Activated CD8-positive, alpha-beta memory T cell treated with anti-CD3 and anti-CD28 coated beads, Interleukin-2, amount 10 ng/mL, durations not matched to agents 7 days and 5 days (primary cell): ENCODE results near the gene INAFM2. TPM values are rescaled to one million over a fixed set of nuclear protein-coding genes. Genes with fewer than 3 reads are reported as not detected.

Experiments used
- ATAC-seq: fragments of 150-1000 bp; cut with Tn5 transposase; one replicate; pipeline ENCODE4 v1.10.0; 2021; ENCODE audit warnings: moderate library complexity
- CTCF ChIA-PET: fragments of 350-600 bp; sonication (Branson Sonifier 250); formaldehyde crosslinking; loops from one replicate; lab custom pipeline; 2021; ENCODE audit warnings: antibody characterized with exemption; lab: Charles Lee
- DNase-seq: peaks from one replicate; pipeline ENCODE4 v3.0.0-alpha.2; 2020
- H3K27ac Mint-ChIP-seq: one replicate; pipeline ENCODE4 v1.8.0; 2021; ENCODE audit warnings: mild to moderate bottlenecking, mixed read lengths
- H3K27me3 Mint-ChIP-seq: one replicate; pipeline ENCODE4 v1.8.0; 2021; ENCODE audit warnings: mixed read lengths
- H3K36me3 Mint-ChIP-seq: one replicate; pipeline ENCODE4 v1.8.0; 2021; ENCODE audit warnings: mild to moderate bottlenecking, mixed read lengths
- H3K4me1 Mint-ChIP-seq: one replicate; pipeline ENCODE4 v1.8.0; 2021; ENCODE audit warnings: mixed read lengths
- H3K4me3 Mint-ChIP-seq: one replicate; pipeline ENCODE4 v1.8.0; 2021; ENCODE audit warnings: mild to moderate bottlenecking, moderate library complexity, mixed read lengths
- H3K9me3 Mint-ChIP-seq: one replicate; pipeline ENCODE4 v1.8.0; 2022; ENCODE audit warnings: low read depth, mixed read lengths
- total RNA-seq, 2 experiments: library from RNA; stranded (reverse); gene quantifications; one replicate each; pipeline ENCODE4 v1.2.3, GENCODE V29; 2021

INAFM2 gene
- total RNA-seq, 2 experiments from 2014 or later: 4.9 to 10.2 TPM

DNA sequence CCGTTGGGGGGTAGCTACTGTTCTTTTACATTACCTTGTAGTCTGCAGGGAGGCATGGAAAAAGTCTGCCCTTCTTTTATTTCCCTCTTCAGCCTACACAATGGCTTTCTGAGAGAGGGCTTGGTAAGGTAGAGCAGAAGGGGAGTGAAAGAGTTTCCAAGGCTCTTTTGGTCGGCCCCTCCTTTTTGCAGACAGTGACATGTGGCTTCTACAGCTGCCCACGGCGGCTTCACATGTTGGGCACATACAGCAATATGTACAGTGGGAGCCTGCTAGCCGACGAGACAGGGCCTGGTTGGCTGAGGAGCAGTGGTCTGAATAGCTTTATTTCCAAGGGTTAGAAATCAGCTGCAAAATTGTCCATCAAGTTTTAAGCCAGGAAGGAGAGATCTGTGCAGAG lies 4.0 kb downstream of the INAFM2 start:
- no peak for DNase-seq

DNA sequence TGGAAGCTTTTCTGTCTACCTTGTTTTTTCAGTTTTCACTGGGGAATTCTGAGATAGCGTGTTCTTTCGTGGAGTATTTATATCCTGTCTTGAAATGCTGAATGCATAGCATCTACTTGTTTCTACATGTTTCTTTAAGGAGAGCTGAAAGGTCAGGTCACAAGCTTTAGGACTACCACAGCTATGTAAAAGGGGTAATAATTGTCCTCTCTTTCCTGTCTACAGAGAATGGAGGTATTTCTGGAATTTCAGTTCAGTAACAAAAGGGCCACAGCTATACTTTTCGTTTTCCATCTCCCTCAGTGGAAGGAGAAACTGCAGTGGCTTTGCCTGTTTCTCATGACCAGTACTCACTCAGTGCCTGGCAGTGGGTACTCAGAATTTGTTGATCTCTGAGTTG lies 4.7 kb downstream of the INAFM2 start:
- Mint-ChIP-seq H3K36me3 (peaks cover 2% of the 10 kb centered on the region), H3K27ac (no peak overlapping the region), H3K9me3 (no peaks in the 10 kb centered on the region), H3K4me1 (peaks cover 15% of the 10 kb centered on the region), H3K4me3 (no peak overlapping the region), H3K27me3 (peaks cover 11% of the 10 kb centered on the region)
- ATAC-seq (no peak), DNase-seq (no peak)
- CTCF ChIA-PET: interaction anchor here (1.6 to 7.8 kb wide), 5 partner anchors 9 to 94 kb away, joined by 5 to 158 read pairs (median 11); partner anchors contain the start of genes CCDC9B and PLCB2

More for the DNA sequence above, 4.0 kb downstream of the INAFM2 start:
- no peak for ATAC-seq
- no peak overlapping the region for H3K27ac Mint-ChIP-seq
- CTCF ChIA-PET: interaction anchor here (1.4 to 7.8 kb wide), 6 partner anchors 8 to 53 kb away, joined by 3 to 158 read pairs (median 16); partner anchors contain the start of genes CCDC9B and PLCB2
- H3K27me3 Mint-ChIP-seq: peaks cover 11% of the 10 kb centered on the region
- peaks cover 2% of the 10 kb centered on the region for H3K36me3 Mint-ChIP-seq
- peaks cover 21% of the 10 kb centered on the region for H3K4me1 Mint-ChIP-seq
- no peak overlapping the region for H3K4me3 Mint-ChIP-seq
- no peaks in the 10 kb centered on the region for H3K9me3 Mint-ChIP-seq

DNA sequence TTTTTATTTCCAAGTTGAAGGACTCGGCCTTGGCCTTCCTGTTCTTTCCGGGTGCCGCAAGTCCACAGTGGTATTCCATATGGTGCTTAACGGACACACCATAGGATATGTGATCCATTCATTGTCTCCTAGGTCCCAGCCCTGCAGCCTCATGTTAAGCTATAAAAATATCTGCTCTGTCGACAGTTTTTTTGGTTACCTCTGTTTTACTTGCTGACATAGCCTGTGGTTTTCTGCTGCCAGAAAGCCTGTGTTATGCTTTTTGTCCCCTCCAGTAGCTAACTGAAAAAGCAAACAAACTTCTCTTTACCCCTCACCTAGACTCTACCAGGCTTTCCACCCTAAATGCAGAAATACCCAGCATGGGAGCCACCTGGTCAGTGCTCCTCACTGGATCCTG lies 5.3 kb downstream of the INAFM2 start:
- DNase-seq: no peak
- peaks cover 14% of the 10 kb centered on the region for H3K4me1 Mint-ChIP-seq
- H3K27ac Mint-ChIP-seq: no peak overlapping the region
- peaks cover 11% of the 10 kb centered on the region for H3K27me3 Mint-ChIP-seq
- peaks cover 2% of the 10 kb centered on the region for H3K36me3 Mint-ChIP-seq
- CTCF ChIA-PET: interaction anchor here (1.0 to 7.8 kb wide), 8 partner anchors 9 to 94 kb away, joined by 3 to 158 read pairs (median 10); partner anchors contain the start of genes CCDC9B and PLCB2
- H3K4me3 Mint-ChIP-seq: no peak overlapping the region
- no peaks in the 10 kb centered on the region for H3K9me3 Mint-ChIP-seq
- no peak for ATAC-seq

- CTCF ChIA-PET: interaction anchor here (1.1 to 7.8 kb wide), 5 partner anchors 10 to 55 kb away, joined by 3 to 158 read pairs (median 10); partner anchors contain the start of gene CCDC9B
- H3K4me3 Mint-ChIP-seq: no peak overlapping the region
- peaks cover 17% of the 10 kb centered on the region for H3K4me1 Mint-ChIP-seq
- peaks cover 2% of the 10 kb centered on the region for H3K36me3 Mint-ChIP-seq
- H3K9me3 Mint-ChIP-seq: no peaks in the 10 kb centered on the region
- ATAC-seq (no peak), DNase-seq (no peak)
- H3K27ac Mint-ChIP-seq: no peak overlapping the region
- peaks cover 11% of the 10 kb centered on the region for H3K27me3 Mint-ChIP-seq
Observed at GRCh38 chr15:40329804-40330203, 6.3 kb downstream of the INAFM2 start.

DNA sequence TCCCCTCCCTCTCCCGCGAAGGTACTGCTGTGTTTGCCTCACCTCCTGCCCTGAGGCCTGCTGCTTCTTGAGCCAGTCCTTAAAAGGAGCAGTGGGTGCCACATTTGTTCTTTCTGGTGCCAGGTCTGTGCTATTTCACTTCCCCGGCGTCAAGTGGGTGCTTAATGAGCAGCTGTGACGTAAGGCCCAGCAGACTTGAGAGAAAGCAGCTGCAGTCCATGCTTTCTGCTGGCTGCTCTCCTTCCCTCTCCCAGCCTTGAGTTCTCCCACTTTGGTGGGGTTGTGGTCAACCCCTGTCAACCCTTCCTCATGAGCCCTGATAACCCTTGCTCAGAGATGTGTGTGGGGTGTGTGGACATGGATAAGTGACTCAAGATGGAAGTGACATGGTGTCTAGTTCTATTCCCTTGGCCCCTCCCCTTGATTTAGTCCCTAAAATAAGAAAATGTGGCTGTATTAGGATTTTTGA lies 6.9 kb downstream of the INAFM2 start:
- peaks cover 6% of the 10 kb centered on the region for H3K27me3 Mint-ChIP-seq
- peaks cover 2% of the 10 kb centered on the region for H3K36me3 Mint-ChIP-seq
- no peak overlapping the region for H3K27ac Mint-ChIP-seq
- ATAC-seq (no peak), DNase-seq (no peak)
- no peak overlapping the region for H3K4me3 Mint-ChIP-seq
- H3K4me1 Mint-ChIP-seq: peaks cover 13% of the 10 kb centered on the region
- CTCF ChIA-PET: interaction anchor here (1.3 to 7.8 kb wide), 4 partner anchors 10 to 56 kb away, joined by 3 to 158 read pairs (median 12); partner anchors contain the start of gene CCDC9B
- no peaks in the 10 kb centered on the region for H3K9me3 Mint-ChIP-seq

DNA sequence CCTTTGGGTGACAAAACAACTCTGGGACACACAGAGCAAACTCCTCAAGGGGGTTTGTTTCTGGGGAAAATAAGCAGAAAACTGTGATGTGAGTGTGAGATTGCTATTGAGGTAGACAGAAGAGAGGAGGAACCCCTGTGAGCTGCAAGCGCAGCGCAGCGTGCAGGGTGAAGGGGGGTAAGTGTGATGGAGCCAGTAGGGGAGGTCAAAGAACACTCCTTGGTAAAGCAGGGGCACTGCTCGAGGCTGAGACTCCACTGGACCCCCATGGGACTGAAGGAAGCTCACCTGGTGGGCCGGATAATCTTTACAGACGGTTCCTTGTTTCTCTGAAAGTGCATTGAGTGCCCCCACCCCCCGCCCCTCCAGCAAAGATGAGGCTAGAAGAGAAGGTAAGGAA lies 7.5 kb downstream of the INAFM2 start:
- H3K4me1 Mint-ChIP-seq: peaks cover 13% of the 10 kb centered on the region
- no peak for DNase-seq
- H3K36me3 Mint-ChIP-seq: peaks cover under 1% of the 10 kb centered on the region
- H3K9me3 Mint-ChIP-seq: no peaks in the 10 kb centered on the region
- CTCF ChIA-PET: interaction anchor here (1.3 to 7.8 kb wide), 4 partner anchors 9 to 57 kb away, joined by 3 to 158 read pairs (median 8); partner anchors contain the start of gene CCDC9B
- peaks cover under 1% of the 10 kb centered on the region for H3K27me3 Mint-ChIP-seq
- ATAC-seq: no peak
- H3K27ac Mint-ChIP-seq: no peak overlapping the region
- no peak overlapping the region for H3K4me3 Mint-ChIP-seq

- no peak for ATAC-seq
- H3K36me3 Mint-ChIP-seq: no peaks in the 10 kb centered on the region
- CTCF ChIA-PET: interaction anchor here (1.2 to 7.8 kb wide), 5 partner anchors 9 to 57 kb away, joined by 3 to 158 read pairs (median 6); partner anchors contain the start of gene CCDC9B
- H3K4me3 Mint-ChIP-seq: no peak overlapping the region
- H3K4me1 Mint-ChIP-seq: peaks cover 13% of the 10 kb centered on the region
- no peaks in the 10 kb centered on the region for H3K9me3 Mint-ChIP-seq
- H3K27me3 Mint-ChIP-seq: no peaks in the 10 kb centered on the region
- DNase-seq: no peak
- H3K27ac Mint-ChIP-seq: no peak overlapping the region
Observed at GRCh38 chr15:40331637-40332036, 8.1 kb downstream of the INAFM2 start.

GRCh38 chr15:40332113-40332781 lies 8.8 kb downstream of the INAFM2 start:
- Mint-ChIP-seq H3K36me3 (no peaks in the 10 kb centered on the region), H3K27ac (no peak overlapping the region), H3K27me3 (no peaks in the 10 kb centered on the region), H3K9me3 (no peaks in the 10 kb centered on the region), H3K4me1 (peaks cover 13% of the 10 kb centered on the region), H3K4me3 (no peak overlapping the region)
- CTCF ChIA-PET: interaction anchor here (0.7 to 7.8 kb wide), 5 partner anchors 8 to 58 kb away, joined by 4 to 158 read pairs (median 6); partner anchors contain the start of gene CCDC9B
- no peak for ATAC-seq
- DNase-seq: no peak

- Mint-ChIP-seq H3K27ac (no peak overlapping the region), H3K9me3 (no peaks in the 10 kb centered on the region), H3K4me3 (no peak overlapping the region), H3K36me3 (no peaks in the 10 kb centered on the region), H3K4me1 (peaks cover 8% of the 10 kb centered on the region), H3K27me3 (peaks cover 2% of the 10 kb centered on the region)
- no peak for ATAC-seq
- CTCF ChIA-PET: interaction anchor here (0.7 to 13.7 kb wide), 6 partner anchors 9 to 88 kb away, joined by 3 to 317 read pairs (median 126); partner anchors contain the start of genes INAFM2 and PLCB2
- no peak for DNase-seq
Observed at GRCh38 chr15:40333922-40334492, 10.5 kb downstream of the INAFM2 start.

DNA sequence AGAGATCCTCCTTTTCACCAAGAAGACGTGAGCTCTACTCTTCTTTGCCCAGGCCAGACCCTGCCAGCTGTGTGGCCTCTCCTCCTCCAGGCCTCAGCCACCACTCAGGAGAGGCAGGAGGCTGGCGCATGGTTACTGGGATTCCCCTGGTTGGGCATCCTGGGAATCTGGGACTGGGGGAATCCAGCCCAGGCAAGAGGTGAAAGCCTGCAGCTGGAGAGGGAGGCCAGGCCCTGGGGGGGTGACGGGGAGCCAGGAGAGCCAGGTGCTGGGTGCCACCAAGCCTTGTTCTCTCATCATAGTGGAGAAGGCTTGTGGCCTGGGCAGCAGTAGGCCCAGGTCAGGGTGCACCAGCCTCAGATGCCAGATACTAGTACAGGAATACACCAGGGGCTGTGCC lies 11.0 kb downstream of the INAFM2 start:
- Mint-ChIP-seq H3K4me1 (peaks cover 7% of the 10 kb centered on the region), H3K36me3 (no peaks in the 10 kb centered on the region), H3K27ac (no peak overlapping the region), H3K27me3 (peaks cover 2% of the 10 kb centered on the region), H3K9me3 (no peaks in the 10 kb centered on the region), H3K4me3 (no peak overlapping the region)
- CTCF ChIA-PET: interaction anchor here (1.5 to 13.7 kb wide), 5 partner anchors 9 to 88 kb away, joined by 6 to 317 read pairs (median 235); partner anchors contain the start of genes INAFM2 and PLCB2
- ATAC-seq: no peak
- no peak for DNase-seq

GRCh38 chr15:40334941-40335795 lies 11.7 kb downstream of the INAFM2 start:
- CTCF ChIA-PET: interaction anchor here (2.3 to 13.7 kb wide), 6 partner anchors 7 to 87 kb away, joined by 5 to 317 read pairs (median 196); partner anchors contain the start of genes INAFM2 and PLCB2
- no peak for DNase-seq
- no peaks in the 10 kb centered on the region for H3K9me3 Mint-ChIP-seq
- peaks cover 7% of the 10 kb centered on the region for H3K4me1 Mint-ChIP-seq
- H3K27me3 Mint-ChIP-seq: peaks cover 2% of the 10 kb centered on the region
- no peaks in the 10 kb centered on the region for H3K36me3 Mint-ChIP-seq
- H3K27ac Mint-ChIP-seq: no peak overlapping the region
- ATAC-seq: no peak
- H3K4me3 Mint-ChIP-seq: no peak overlapping the region

GRCh38 chr15:40335938-40336743 lies 12.6 kb downstream of the INAFM2 start:
- H3K27ac Mint-ChIP-seq: no peak overlapping the region
- peaks cover 2% of the 10 kb centered on the region for H3K27me3 Mint-ChIP-seq
- no peak overlapping the region for H3K4me3 Mint-ChIP-seq
- ATAC-seq (no peak), DNase-seq (no peak)
- peaks cover 7% of the 10 kb centered on the region for H3K4me1 Mint-ChIP-seq
- CTCF ChIA-PET: interaction anchor here (1.0 to 13.7 kb wide), 12 partner anchors 8 to 118 kb away, joined by 3 to 317 read pairs (median 26); partner anchors contain the start of genes ANKRD63, DISP2, INAFM2 and PLCB2
- H3K9me3 Mint-ChIP-seq: no peaks in the 10 kb centered on the region
- H3K36me3 Mint-ChIP-seq: no peaks in the 10 kb centered on the region
